ENCODE results near the gene FDX2. TPM values are rescaled to one million over a fixed set of nuclear protein-coding genes. Genes with fewer than 3 reads are reported as not detected.
"Not testable (repeated sequence)": the region's sequence is repeated elsewhere in the genome, so short reads cannot be mapped to it uniquely, and the experiment has no call there.

Gene FDX2
- total RNA-seq, 1 donor from 2014 or later: 23.3 TPM

- H3K9me3 Mint-ChIP-seq: no peaks in the 10 kb centered on the region
- no peak for TF ChIP-seq CTCF (conservative IDR thresholded peaks at IDR 0.05)
- no peak for DNase-seq (ENCODE audit: extremely low spot score, unreplicated experiment)
- H3K36me3 Mint-ChIP-seq: no peaks in the 10 kb centered on the region
- no peak overlapping the region for H3K27ac Mint-ChIP-seq
- no peak overlapping the region for H3K4me3 Mint-ChIP-seq
- no peaks in the 10 kb centered on the region for H3K4me1 Mint-ChIP-seq (ENCODE audit: unreplicated experiment)
- H3K27me3 Mint-ChIP-seq: no peaks in the 10 kb centered on the region
Observed at GRCh38 chr19:10344780-10345179, 29.0 kb upstream of the FDX2 start.

DNA sequence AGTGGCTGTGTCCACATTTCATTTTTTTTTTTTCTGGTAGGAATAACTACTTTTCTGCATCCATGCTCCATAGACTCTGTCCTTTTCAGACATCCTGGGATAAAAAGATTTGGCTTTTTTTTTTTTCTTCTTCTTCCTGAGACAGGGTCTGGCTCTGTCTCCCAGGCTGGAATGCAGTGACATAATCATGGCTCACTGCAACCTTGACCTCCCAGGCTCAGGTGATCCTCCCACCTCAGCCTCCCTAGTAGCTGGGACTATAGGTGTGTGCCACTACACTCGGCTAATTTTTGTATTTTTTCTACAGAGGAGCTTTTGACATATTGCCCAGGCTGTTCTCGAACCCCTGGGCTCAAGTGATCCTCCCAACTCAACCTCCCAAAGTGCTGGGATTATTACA lies 27.7 kb upstream of the FDX2 start:
- Mint-ChIP-seq H3K4me3 (no peak overlapping the region), H3K4me1 (ENCODE audit: unreplicated experiment) (no peaks in the 10 kb centered on the region), H3K27me3 (peaks cover 4% of the 10 kb centered on the region), H3K9me3 (no peaks in the 10 kb centered on the region), H3K27ac (no peak overlapping the region), H3K36me3 (no peaks in the 10 kb centered on the region)
- TF ChIP-seq CTCF (conservative IDR thresholded peaks at IDR 0.05): no peak
- DNase-seq (ENCODE audit: extremely low spot score, unreplicated experiment): no peak

- no peak for TF ChIP-seq CTCF (conservative IDR thresholded peaks at IDR 0.05)
- H3K36me3 Mint-ChIP-seq: no peaks in the 10 kb centered on the region
- H3K9me3 Mint-ChIP-seq: no peaks in the 10 kb centered on the region
- no peak overlapping the region for H3K27ac Mint-ChIP-seq
- no peak for DNase-seq (ENCODE audit: extremely low spot score, unreplicated experiment)
- H3K4me1 Mint-ChIP-seq (ENCODE audit: unreplicated experiment): no peaks in the 10 kb centered on the region
- H3K27me3 Mint-ChIP-seq: peaks cover 4% of the 10 kb centered on the region
- no peak overlapping the region for H3K4me3 Mint-ChIP-seq
Observed at GRCh38 chr19:10339977-10340376, 24.2 kb upstream of the FDX2 start.

GRCh38 chr19:10339380-10339960 lies 23.7 kb upstream of the FDX2 start, which contains the start of gene ICAM3:
Gene ICAM3 (minus strand): TSS chr19:10339624. CDS start chr19:10339614, 10 bp downstream.
- Mint-ChIP-seq H3K36me3 (no peaks in the 10 kb centered on the region), H3K9me3 (no peaks in the 10 kb centered on the region), H3K27me3 (peaks cover 4% of the 10 kb centered on the region), H3K4me1 (ENCODE audit: unreplicated experiment) (no peaks in the 10 kb centered on the region), H3K4me3 (no peak within 1 kb of the TSS), H3K27ac (no peak within 1 kb of the TSS)
- no peak for DNase-seq (ENCODE audit: extremely low spot score, unreplicated experiment)
- TF ChIP-seq CTCF (conservative IDR thresholded peaks at IDR 0.05): no peak

DNA sequence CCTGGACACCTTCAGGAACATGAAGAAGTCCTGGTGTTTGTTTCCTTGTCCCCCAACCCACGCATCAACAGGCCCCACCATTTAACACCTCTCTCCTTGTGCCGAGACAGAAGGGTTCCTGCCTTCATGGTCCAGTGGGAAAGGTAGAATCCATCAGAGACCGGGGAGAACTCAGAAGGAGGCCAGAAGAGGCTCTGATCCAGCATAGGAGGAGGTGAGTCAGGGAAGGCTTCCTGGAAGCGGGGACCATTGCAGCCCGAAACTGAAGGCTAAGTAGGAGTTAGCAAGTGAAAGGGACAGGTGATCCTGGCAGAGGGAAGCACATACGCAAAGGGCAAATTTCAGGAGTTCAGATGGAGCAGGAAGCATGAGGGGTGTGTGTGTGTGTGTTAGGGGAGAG lies 23.1 kb upstream of the FDX2 start:
- peaks cover 4% of the 10 kb centered on the region for H3K27me3 Mint-ChIP-seq
- H3K9me3 Mint-ChIP-seq: no peaks in the 10 kb centered on the region
- no peak overlapping the region for H3K27ac Mint-ChIP-seq
- no peak overlapping the region for H3K4me3 Mint-ChIP-seq
- peaks cover 4% of the 10 kb centered on the region for H3K4me1 Mint-ChIP-seq (ENCODE audit: unreplicated experiment)
- no peak for TF ChIP-seq CTCF (conservative IDR thresholded peaks at IDR 0.05)
- H3K36me3 Mint-ChIP-seq: no peaks in the 10 kb centered on the region
- DNase-seq (ENCODE audit: extremely low spot score, unreplicated experiment): no peak

GRCh38 chr19:10336725-10337124 lies 20.9 kb upstream of the FDX2 start:
- H3K27me3 Mint-ChIP-seq; H3K9me3 Mint-ChIP-seq; H3K4me3 Mint-ChIP-seq; H3K27ac Mint-ChIP-seq; H3K36me3 Mint-ChIP-seq; DNase-seq (ENCODE audit: extremely low spot score, unreplicated experiment): not testable (repeated sequence)
- H3K4me1 Mint-ChIP-seq (ENCODE audit: unreplicated experiment): peaks cover 13% of the 10 kb centered on the region

Data from type B pancreatic cell (in vitro differentiated cells).